ENCODE results near the gene JAML. TPM values are rescaled to one million over a fixed set of nuclear protein-coding genes. Genes with fewer than 3 reads are reported as not detected.

The JAML gene
- polyA plus RNA-seq (ENCODE audit: insufficient read length in 4 of 4) = 1 to 10 TPM; 2.2 to 3.2 (median 2.7) TPM

GRCh38 chr11:118224511-118225188 is at the start of gene JAML:
Gene JAML (minus strand): TSS chr11:118225011. CDS start chr11:118214866, 10,145 bp downstream.
- DNase-seq (ENCODE audit: low read depth in 4 of 4, low spot score in 2 of 4) = no peak

- no peak for DNase-seq (ENCODE audit: low read depth in 4 of 4, low spot score in 2 of 4)
Observed at GRCh38 chr11:118274186-118274585, 49.4 kb upstream of the JAML start.

GRCh38 chr11:118272001-118272400 is 47.2 kb upstream of the JAML start:
- DNase-seq (ENCODE audit: low read depth in 4 of 4, low spot score in 2 of 4) = no peak

- no peak for DNase-seq (ENCODE audit: low read depth in 4 of 4, low spot score in 2 of 4)
Observed at GRCh38 chr11:118267486-118267885, 42.7 kb upstream of the JAML start.

GRCh38 chr11:118265954-118266353 is 41.1 kb upstream of the JAML start:
- DNase-seq (ENCODE audit: low read depth in 4 of 4, low spot score in 2 of 4) = no peak

- no peak for DNase-seq (ENCODE audit: low read depth in 4 of 4, low spot score in 2 of 4)
Observed at GRCh38 chr11:118264569-118265465, 40.0 kb upstream of the JAML start.

- peak in 3 of 4 donors; percentile 30 to 43 (median 38) for DNase-seq (ENCODE audit: low read depth in 4 of 4, low spot score in 2 of 4)
Observed at GRCh38 chr11:118263695-118264568, 39.1 kb upstream of the JAML start, which contains the start of gene MPZL2. Gene MPZL2 (minus strand): TSS chr11:118264297. CDS start chr11:118264153, 144 bp downstream.

GRCh38 chr11:118263112-118263511 is 38.3 kb upstream of the JAML start:
- DNase-seq (ENCODE audit: low read depth in 4 of 4, low spot score in 2 of 4) = no peak

GRCh38 chr11:118260353-118260752 is 35.5 kb upstream of the JAML start:
- DNase-seq (ENCODE audit: low read depth in 4 of 4, low spot score in 2 of 4) = no peak

- DNase-seq (ENCODE audit: low read depth in 4 of 4, low spot score in 2 of 4) = no peak
Observed at GRCh38 chr11:118259138-118259537, 34.3 kb upstream of the JAML start.

- no peak for DNase-seq (ENCODE audit: low read depth in 4 of 4, low spot score in 2 of 4)
Observed at GRCh38 chr11:118258410-118258809, 33.6 kb upstream of the JAML start.

GRCh38 chr11:118252688-118253087 is 27.9 kb upstream of the JAML start:
- DNase-seq (ENCODE audit: low read depth in 4 of 4, low spot score in 2 of 4) = no peak

GRCh38 chr11:118251858-118252652 is 27.2 kb upstream of the JAML start, which contains the start of gene MPZL3:
Gene MPZL3 (minus strand): TSS chr11:118252365. CDS start chr11:118252294, 71 bp downstream.
- peak; percentile 91 to 95 (median 92) for DNase-seq (ENCODE audit: low read depth in 4 of 4, low spot score in 2 of 4)

GRCh38 chr11:118247041-118247440 is 22.2 kb upstream of the JAML start:
- DNase-seq (ENCODE audit: low read depth in 4 of 4, low spot score in 2 of 4) = no peak

GRCh38 chr11:118245936-118246562 is 21.2 kb upstream of the JAML start:
- no peak for DNase-seq (ENCODE audit: low read depth in 4 of 4, low spot score in 2 of 4)

GRCh38 chr11:118243993-118244762 is 19.4 kb upstream of the JAML start:
- DNase-seq (ENCODE audit: low read depth in 4 of 4, low spot score in 2 of 4) = no peak

- no peak for DNase-seq (ENCODE audit: low read depth in 4 of 4, low spot score in 2 of 4)
Observed at GRCh38 chr11:118243161-118243560, 18.4 kb upstream of the JAML start.

- no peak for DNase-seq (ENCODE audit: low read depth in 4 of 4, low spot score in 2 of 4)
Observed at GRCh38 chr11:118241764-118242098, 16.9 kb upstream of the JAML start.

All from left renal cortex interstitium (tissue), 4 donors.